ENCODE data around the gene TF. TPM values are rescaled to one million over a fixed set of nuclear protein-coding genes. Genes with fewer than 3 reads are reported as not detected.

The TF gene
- total RNA-seq, 2 experiments from 2014 or later: 0.15 to 0.25 TPM

DNA sequence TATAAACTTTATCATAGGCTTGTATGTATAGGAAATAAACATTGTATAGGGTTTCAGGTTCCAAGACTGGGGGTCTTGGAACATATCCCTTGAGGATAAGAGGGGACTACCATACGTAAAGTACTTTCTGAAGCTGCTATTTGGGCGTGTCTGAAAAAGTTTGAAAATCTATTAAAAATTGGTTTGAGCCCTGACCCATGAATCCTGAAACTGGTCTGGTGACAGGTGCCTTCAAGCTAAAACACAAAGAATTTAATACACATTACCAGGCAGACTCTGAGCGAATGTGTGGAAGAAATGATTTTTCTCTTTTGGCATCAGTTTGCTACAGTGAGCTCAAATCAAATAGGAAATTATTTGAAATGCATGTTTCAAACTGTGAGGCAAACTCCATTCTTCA, 16.3 kb downstream of the TF start:
- Histone ChIP-seq H3K36me3 (ENCODE audit: insufficient read depth, low read length) (no peaks in the 10 kb centered on the region), H3K4me3 (ENCODE audit: low read depth, low read length, poor library complexity, severe bottlenecking) (no peak overlapping the region), H3K9me3 (ENCODE audit: low read length) (no peaks in the 10 kb centered on the region), H2AFZ (ENCODE audit: low read length) (no peak overlapping the region), H3K4me2 (ENCODE audit: low read length) (no peak overlapping the region), H3K27ac (ENCODE audit: low read depth, low read length, poor library complexity, severe bottlenecking) (no peak overlapping the region), H3K4me1 (ENCODE audit: insufficient read depth, low read length, poor library complexity, severe bottlenecking) (no peaks in the 10 kb centered on the region), H3K9me2 (ENCODE audit: insufficient read depth, low read length) (no peaks in the 10 kb centered on the region), H4K20me1 (ENCODE audit: insufficient read depth, low read length) (no peaks in the 10 kb centered on the region), H3K79me2 (ENCODE audit: insufficient read depth, low read depth, low read length) (no peaks in the 10 kb centered on the region)
- TF ChIP-seq, protein P1, sequence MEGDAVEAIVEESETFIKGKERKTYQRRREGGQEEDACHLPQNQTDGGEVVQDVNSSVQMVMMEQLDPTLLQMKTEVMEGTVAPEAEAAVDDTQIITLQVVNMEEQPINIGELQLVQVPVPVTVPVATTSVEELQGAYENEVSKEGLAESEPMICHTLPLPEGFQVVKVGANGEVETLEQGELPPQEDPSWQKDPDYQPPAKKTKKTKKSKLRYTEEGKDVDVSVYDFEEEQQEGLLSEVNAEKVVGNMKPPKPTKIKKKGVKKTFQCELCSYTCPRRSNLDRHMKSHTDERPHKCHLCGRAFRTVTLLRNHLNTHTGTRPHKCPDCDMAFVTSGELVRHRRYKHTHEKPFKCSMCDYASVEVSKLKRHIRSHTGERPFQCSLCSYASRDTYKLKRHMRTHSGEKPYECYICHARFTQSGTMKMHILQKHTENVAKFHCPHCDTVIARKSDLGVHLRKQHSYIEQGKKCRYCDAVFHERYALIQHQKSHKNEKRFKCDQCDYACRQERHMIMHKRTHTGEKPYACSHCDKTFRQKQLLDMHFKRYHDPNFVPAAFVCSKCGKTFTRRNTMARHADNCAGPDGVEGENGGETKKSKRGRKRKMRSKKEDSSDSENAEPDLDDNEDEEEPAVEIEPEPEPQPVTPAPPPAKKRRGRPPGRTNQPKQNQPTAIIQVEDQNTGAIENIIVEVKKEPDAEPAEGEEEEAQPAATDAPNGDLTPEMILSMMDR (conservative IDR thresholded peaks at IDR 0.05; ENCODE audit: low read length): no peak
- no peak for TF ChIP-seq EZH2phosphoT487 (IDR thresholded peaks at IDR 0.05; ENCODE audit: borderline replicate concordance, low read depth, low read length)
- ChIA-PET CTCF (ENCODE audit: unreplicated experiment) (no interaction called here), POLR2A (no interaction called here)
- intact Hi-C loops (cut with micrococcal nuclease; ENCODE audit: unreplicated experiment): no loop called here
- no peak for DNase-seq (ENCODE audit: low spot score)
- BruUV-seq (replicated peaks): no TSS peak

DNA sequence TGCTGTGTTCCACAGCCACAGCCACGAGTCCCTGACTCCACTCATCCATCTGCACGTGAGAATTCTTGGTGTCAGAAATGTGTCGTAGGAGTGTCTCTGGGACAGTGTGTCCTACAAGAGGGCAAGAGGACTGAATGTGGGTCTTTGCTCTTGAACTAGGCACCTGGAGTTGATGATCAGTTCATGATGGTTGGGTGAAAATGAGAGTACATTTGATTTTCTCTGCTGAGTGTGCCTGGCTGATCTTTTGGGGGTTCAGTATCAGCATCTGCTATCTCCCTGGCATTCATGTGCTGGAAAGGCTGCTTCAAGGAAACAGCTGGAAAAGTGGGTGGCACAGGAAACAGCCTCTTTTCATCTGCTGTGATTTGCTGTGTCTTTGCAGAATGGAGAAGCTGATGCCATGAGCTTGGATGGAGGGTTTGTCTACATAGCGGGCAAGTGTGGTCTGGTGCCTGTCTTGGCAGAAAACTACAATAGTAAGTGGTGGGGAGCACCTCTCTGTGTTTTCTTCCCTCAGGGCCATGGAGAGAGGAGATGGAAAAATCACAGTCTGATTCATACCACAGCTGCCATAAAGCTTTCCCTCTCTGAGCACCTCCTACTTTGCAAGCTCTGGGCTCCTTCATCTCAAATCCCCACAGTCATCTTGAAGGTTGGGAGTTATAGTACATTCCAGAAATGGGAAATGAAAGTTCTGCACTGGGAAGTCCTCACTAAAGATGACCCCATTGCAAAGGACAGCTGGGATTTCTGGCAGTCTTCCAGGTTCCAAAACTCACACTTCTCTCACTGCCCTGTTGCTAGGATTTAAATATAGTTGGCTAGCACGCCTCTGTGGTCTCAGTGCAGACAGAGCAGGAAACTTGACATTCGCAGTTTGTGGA, 17.8 kb downstream of the TF start:
- DNase-seq (ENCODE audit: low spot score): no peak
- Histone ChIP-seq H2AFZ (ENCODE audit: low read length) (no peak overlapping the region), H3K36me3 (ENCODE audit: insufficient read depth, low read length) (no peaks in the 10 kb centered on the region), H3K9me3 (ENCODE audit: low read length) (no peaks in the 10 kb centered on the region), H3K9me2 (ENCODE audit: insufficient read depth, low read length) (no peaks in the 10 kb centered on the region), H3K4me1 (ENCODE audit: insufficient read depth, low read length, poor library complexity, severe bottlenecking) (no peaks in the 10 kb centered on the region), H3K4me2 (ENCODE audit: low read length) (no peak overlapping the region), H4K20me1 (ENCODE audit: insufficient read depth, low read length) (no peaks in the 10 kb centered on the region), H3K79me2 (ENCODE audit: insufficient read depth, low read depth, low read length) (no peaks in the 10 kb centered on the region), H3K27ac (ENCODE audit: low read depth, low read length, poor library complexity, severe bottlenecking) (no peak overlapping the region), H3K4me3 (ENCODE audit: low read depth, low read length, poor library complexity, severe bottlenecking) (no peak overlapping the region)
- BruUV-seq (replicated peaks): no TSS peak
- ChIA-PET POLR2A (no interaction called here), CTCF (ENCODE audit: unreplicated experiment) (no interaction called here)
- TF ChIP-seq, protein P1 (conservative IDR thresholded peaks at IDR 0.05; ENCODE audit: low read length): no peak
- no peak for TF ChIP-seq EZH2phosphoT487 (IDR thresholded peaks at IDR 0.05; ENCODE audit: borderline replicate concordance, low read depth, low read length)
- intact Hi-C loops (cut with micrococcal nuclease; ENCODE audit: unreplicated experiment): no loop called here

DNA sequence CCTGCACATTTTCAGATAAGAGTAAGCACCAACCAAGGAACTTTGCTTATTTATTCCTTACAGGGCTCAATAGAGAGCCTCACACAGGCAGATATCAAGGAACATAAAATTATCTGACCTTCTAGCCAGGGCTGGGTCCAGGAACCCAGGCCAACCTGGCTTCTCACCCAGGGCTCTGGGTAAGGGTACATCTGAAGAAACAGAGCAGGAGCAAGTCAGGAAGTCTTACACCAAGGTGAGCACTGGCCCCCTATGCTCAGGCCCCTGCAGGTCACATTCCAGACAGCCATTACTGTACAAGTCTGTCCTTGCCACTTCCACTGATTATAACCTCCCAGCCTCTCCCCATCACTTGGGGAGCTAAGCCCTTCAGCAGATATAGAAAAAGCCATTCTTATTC, 19.1 kb downstream of the TF start:
- no TSS peak for BruUV-seq (replicated peaks)
- Histone ChIP-seq H3K27ac (ENCODE audit: low read depth, low read length, poor library complexity, severe bottlenecking) (no peak overlapping the region), H4K20me1 (ENCODE audit: insufficient read depth, low read length) (no peaks in the 10 kb centered on the region), H3K4me2 (ENCODE audit: low read length) (no peak overlapping the region), H3K79me2 (ENCODE audit: insufficient read depth, low read depth, low read length) (no peaks in the 10 kb centered on the region), H2AFZ (ENCODE audit: low read length) (no peak overlapping the region), H3K9me3 (ENCODE audit: low read length) (no peaks in the 10 kb centered on the region), H3K4me3 (ENCODE audit: low read depth, low read length, poor library complexity, severe bottlenecking) (no peak overlapping the region), H3K9me2 (ENCODE audit: insufficient read depth, low read length) (no peaks in the 10 kb centered on the region), H3K4me1 (ENCODE audit: insufficient read depth, low read length, poor library complexity, severe bottlenecking) (no peaks in the 10 kb centered on the region), H3K36me3 (ENCODE audit: insufficient read depth, low read length) (no peaks in the 10 kb centered on the region)
- no peak for TF ChIP-seq EZH2phosphoT487 (IDR thresholded peaks at IDR 0.05; ENCODE audit: borderline replicate concordance, low read depth, low read length)
- no peak for DNase-seq (ENCODE audit: low spot score)
- ChIA-PET POLR2A (interaction anchor here (0.6 to 0.7 kb wide), 2 partner anchors 29 to 954 kb away, joined by 3 read pairs; no protein-coding TSS in a partner anchor), CTCF (ENCODE audit: unreplicated experiment) (no interaction called here)
- intact Hi-C loops (cut with micrococcal nuclease; ENCODE audit: unreplicated experiment): no loop called here
